Fibroblast of the aortic adventitia (primary cell): Measurements from ENCODE around the gene SYT1. TPM values are rescaled to one million over a fixed set of nuclear protein-coding genes. Genes with fewer than 3 reads are reported as not detected.

Source experiments
- DNase-seq: peaks from one replicate; pipeline ENCODE4 v3.0.0-alpha.2; 2010; ENCODE audit warnings: low read depth
- H3K4me3 ChIP-seq: 2 replicates; pipeline ENCODE4 v1.5.1; 2011; ENCODE audit warnings: low read depth, mild to moderate bottlenecking, control low read depth, low read length, moderate library complexity
- CTCF ChIP-seq: IDR thresholded peaks from 2 replicates; pipeline ENCODE4 v1.5.1; 2011; ENCODE audit warnings: mild to moderate bottlenecking, low read length, control low read depth, inconsistent platforms; ENCODE audit not compliant: insufficient read depth
- total RNA-seq: library from RNA; depleted of rRNA; stranded (reverse); fragments of >200 nt; gene quantifications from 2 replicates; pipeline ENCODE4 v1.2.3, GENCODE V29; 2012; ENCODE audit warnings: low replicate concordance

SYT1 gene
- total RNA-seq, 1 donor = 43.3 TPM

- DNase-seq = peak; percentile 12
Measured at GRCh38 chr12:79370021-79370420, 505.4 kb downstream of the SYT1 start.

GRCh38 chr12:79371226-79371625, 506.7 kb downstream of the SYT1 start:
- no peak overlapping the region for H3K4me3 ChIP-seq
- DNase-seq = no peak
- TF ChIP-seq CTCF = no peak

More at GRCh38 chr12:79370021-79370420, 505.4 kb downstream of the SYT1 start:
- H3K4me3 ChIP-seq = no peak overlapping the region
- no peak for TF ChIP-seq CTCF

GRCh38 chr12:79373896-79374499, 509.4 kb downstream of the SYT1 start:
- no peak overlapping the region for H3K4me3 ChIP-seq
- TF ChIP-seq CTCF = peak; percentile 86
- peak; percentile 35 for DNase-seq

GRCh38 chr12:79374545-79374944, 510.0 kb downstream of the SYT1 start:
- no peak for DNase-seq
- no peak for TF ChIP-seq CTCF
- H3K4me3 ChIP-seq = no peak overlapping the region

GRCh38 chr12:79375050-79375449, 510.5 kb downstream of the SYT1 start:
- no peak overlapping the region for H3K4me3 ChIP-seq
- TF ChIP-seq CTCF = no peak
- no peak for DNase-seq

- no peak for TF ChIP-seq CTCF
- H3K4me3 ChIP-seq = no peak overlapping the region
- no peak for DNase-seq
Measured at GRCh38 chr12:79378496-79378895, 513.9 kb downstream of the SYT1 start.

GRCh38 chr12:79380402-79380801, 515.8 kb downstream of the SYT1 start:
- H3K4me3 ChIP-seq = no peak overlapping the region
- DNase-seq = no peak
- TF ChIP-seq CTCF = no peak
